ENCODE data around the gene ZC2HC1B.
A peak's percentile ranks its signal among the peaks of the same experiment; 100 is the strongest.

Gene ZC2HC1B

DNA sequence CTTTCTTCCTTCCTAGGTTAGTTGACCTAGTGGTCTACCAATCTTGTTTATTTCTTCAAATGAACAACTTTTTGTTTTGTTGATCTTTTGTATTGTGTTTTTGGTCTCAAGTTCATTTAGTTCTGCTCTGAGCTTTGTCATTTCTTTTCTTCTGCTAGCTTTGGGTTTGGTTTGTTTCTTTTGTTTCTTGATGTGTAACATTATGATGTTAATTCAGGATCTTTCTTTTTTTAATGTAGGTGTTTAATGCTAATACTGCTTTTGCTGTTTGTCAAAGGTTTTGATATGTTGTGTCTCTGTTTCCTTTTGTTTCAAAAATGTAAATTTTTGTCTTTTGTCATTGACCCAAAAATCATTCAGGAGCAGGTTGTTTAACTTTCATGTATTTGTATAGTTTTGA, 65.7 kb downstream of the ZC2HC1B start:
- no peak for DNase-seq (ENCODE audit: low read depth in 2 of 2, low spot score in 1 of 2)

DNA sequence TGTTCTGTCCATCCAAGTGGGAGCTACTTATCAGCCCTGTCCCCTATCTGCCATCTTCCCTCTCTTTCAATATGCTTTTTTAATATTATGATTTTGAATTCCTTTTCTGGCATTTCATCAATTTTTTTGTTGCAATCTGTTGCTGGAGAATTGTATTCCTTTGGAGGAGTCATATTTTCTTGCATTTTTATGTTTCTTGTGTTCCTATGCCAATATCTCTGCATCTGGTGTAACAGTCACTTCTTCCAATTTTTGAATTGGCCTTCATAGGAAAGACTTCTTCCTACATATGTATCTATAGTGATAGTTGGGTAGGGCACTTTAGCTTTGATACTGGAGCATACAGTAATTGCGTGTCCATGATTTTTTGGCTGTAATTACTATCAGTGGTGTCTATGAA, 70.1 kb downstream of the ZC2HC1B start:
- DNase-seq (ENCODE audit: low read depth in 2 of 2, low spot score in 1 of 2), result no peak

DNA sequence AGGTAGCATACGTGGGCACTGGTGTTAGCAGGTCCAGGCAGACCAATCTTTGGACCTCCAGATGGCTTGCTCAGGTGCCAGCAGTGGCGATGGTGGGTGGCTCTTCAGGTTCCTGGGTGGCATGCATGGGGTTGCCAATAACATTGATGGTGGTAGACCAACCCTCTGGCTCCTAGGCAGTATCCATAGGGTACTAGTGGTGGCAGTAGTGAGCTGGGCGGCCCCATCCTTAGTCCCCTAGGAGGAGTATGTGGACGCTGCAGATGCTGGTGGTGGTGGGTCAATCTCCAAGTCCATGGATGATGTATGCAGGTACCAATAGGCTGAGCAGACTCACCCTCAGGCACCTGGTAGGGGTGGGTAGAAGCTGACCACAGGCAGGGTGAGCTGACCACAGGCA, 70.6 kb downstream of the ZC2HC1B start:
- DNase-seq (ENCODE audit: low read depth in 2 of 2, low spot score in 1 of 2), result no peak

DNA sequence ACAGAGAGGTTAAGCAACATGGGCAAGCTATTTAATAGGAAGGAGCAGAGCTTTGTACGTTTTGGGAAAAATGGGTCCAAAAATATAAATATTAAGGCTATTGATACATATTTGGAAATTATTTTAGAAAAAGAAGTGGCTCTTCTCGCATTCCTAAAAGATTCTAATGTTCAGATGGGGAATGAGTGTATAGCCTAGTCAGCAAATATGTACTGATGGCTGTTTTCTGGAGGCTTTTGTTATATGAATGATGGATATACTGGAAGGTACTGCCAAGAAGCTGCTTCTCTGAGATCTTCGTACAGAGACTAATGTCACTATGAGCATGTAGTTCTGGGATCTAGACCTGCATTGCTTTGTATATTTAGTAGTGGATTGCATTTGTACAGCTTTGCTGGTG, 72.1 kb downstream of the ZC2HC1B start:
- DNase-seq (ENCODE audit: low read depth in 2 of 2, low spot score in 1 of 2), result no peak

DNA sequence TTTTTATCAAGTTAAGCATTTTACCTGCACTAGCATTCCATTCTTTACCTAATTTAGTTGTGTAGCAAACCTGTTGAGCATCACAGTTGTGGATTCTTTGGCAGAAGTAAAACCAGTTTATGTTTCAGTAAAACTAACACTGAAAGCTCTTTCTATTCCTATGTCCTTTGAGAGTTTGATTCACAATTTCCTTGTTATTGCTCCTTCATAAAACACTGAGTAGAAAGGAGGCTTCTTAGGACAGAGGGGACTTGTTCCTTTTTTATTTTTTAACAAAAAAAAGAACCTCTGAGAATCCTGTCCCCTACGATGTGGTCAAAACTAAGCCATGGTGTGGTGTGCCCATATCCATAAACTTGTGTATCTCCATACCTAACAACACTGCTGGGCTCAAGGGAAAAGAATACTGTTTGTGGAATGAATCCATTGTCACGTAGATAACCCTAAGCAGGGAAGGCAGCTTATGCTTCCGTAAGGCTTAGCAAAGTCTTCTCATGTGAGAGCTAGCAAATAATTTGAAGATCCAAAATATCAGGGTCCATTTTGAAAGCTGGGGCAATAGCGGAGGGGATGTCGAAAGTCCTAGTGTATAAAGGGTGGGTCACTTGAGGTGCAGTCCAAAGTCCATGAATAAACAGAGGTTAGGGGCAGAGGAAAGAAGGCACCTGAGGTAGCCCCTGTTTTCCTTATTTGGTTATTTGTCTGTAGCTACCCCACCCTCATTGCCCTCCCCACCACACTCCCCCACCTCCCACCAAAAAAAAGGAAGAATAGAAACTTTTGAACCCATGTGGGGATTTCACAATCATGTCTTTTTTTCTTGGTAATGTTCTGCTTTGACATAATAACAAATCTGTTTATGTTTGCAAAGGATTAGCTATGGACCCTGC, 72.7 kb downstream of the ZC2HC1B start:
- no peak for DNase-seq (ENCODE audit: low read depth in 2 of 2, low spot score in 1 of 2)

DNA sequence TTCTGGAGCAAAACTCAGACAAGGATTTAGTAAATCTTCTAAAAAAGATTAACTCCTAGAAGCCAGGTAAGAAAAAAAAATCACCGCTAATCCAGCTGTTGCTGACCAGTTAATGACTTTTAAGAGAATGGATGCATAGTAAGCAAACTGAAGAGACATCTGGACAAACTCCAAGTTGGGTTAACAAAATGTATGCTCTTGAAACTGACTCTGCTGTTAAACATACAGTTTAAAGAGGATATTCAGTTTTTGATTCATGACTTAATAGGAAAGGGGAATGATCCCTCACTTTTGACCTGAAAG, 73.3 kb downstream of the ZC2HC1B start:
- no peak for DNase-seq (ENCODE audit: low read depth in 2 of 2, low spot score in 1 of 2)

DNA sequence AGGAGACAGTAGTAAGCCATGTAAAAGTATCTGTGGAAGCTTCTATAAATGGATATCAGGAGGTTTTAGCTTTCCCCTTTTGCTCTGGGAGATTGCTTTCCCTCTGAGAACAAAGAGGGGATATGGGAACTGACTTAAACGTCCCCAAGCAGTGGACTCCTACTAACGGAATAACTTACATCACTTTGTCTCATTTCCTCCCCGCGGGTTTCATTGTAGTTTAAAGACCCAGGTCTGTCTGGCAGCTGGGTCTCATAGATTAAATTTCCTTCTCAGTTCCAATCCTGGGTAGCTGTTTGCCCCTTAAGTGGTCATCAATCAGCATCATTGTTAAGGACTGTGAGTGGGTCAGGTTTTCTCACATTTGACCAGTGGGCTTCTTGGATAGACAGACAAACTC, 75.1 kb downstream of the ZC2HC1B start:
- no peak for DNase-seq (ENCODE audit: low read depth in 2 of 2, low spot score in 1 of 2)

DNA sequence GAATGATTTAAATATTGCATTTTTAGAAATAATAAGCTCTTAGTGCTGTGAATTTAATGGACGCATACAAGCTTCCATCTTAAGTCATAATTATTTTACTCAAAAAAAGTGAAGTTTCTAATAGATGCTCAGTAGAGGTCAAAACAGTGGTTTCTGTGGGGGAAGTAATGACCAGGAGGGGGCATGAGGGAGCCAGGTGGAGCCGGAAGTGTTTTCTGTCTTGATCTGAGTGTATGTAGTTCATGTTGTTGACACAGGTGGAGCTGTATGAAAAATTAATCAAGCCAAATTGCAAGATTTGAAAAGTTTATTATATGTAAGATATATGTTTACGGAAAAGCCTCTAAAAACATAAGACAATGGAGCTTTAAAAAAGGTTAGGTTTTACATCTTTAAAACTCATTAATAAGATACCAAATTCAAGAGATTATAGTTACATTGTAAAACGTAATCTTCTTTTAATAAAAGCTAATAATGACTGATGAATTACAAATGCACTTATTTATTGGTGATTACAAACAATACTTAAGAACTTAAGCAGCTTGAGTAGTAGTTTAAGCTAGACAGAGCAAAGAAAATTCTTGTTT, 75.8 kb downstream of the ZC2HC1B start:
- DNase-seq (ENCODE audit: low read depth in 2 of 2, low spot score in 1 of 2), result peak in 1 of 2 donors; percentile 15

DNA sequence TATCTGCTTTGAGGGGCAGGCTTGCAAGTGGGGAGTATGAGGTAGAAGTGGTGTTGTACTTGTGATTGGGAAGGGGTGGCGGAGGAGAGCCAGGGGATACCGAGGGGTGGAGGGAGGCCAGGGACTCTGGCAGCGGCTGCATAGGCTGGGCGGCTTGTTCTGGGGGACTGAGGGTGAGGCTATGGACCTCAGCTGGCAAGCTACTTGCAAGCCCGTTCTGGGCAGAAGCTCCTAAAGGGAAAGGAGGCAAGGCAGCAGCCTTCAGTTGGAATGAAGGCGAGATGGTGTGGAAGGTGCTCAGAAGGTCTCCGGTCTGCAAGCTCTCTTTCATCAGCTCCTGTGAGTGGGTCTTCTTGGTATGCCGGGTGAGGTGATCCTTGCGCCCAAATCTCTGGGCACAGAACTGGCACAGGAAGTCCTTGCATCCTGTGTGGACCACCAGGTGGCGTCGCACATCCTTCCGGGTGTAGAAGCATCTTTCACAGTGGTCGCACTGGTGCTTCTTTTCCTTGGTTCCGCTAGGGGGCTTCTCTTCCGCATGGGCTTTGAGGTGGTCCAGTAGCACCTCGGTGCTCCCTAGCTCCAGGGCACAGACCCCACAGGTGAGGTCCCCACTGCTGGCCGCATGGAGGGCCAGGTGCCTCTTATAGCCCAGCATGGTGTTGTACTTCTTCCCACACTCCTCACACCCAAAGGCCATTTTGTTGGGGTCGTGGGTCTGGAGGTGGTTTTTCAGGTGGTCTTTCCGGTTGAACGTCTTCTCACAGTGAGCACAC, 77.8 kb downstream of the ZC2HC1B start:
- DNase-seq (ENCODE audit: low read depth in 2 of 2, low spot score in 1 of 2), result peak in 1 of 2 donors; percentile 39

DNA sequence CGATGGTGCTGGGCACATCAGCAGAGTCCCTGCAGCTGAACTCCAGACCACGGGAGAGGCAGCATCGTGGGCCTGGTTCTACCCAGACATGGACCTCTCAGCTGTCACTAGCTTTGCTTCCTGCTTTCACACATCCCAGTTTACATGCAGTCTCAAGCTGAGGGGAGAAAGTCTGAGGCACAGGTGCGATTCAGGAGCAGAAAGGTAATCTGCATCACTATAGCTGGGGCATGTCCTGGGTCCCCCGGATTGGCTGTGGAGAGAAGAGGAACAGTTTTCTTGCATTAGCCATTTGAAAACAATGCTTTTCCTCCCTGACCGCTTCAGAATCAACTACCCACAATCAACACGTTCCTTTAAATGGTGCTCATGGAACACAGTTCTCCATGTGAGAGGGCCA, 83.9 kb downstream of the ZC2HC1B start:
- DNase-seq (ENCODE audit: low read depth in 2 of 2, low spot score in 1 of 2), result no peak

DNA sequence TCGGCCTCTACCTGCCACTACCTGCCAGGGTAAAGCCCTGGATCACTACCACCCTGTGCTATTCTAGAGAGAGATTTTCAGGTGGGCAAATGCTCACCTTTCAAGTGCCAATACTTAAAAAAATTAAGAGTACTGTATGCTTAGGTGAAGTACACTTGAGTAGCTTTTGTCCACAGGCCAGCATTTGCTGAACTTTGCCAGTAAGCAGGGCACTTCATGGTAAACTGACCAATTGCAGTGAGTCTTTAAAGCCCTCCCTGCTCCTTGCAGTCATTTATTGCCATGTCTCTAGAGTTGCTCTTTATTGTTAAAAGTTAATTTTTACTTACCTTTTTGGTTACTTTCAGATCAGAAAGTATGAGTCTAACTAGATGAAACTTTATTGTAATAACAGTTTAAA, 85.3 kb downstream of the ZC2HC1B start:
- DNase-seq (ENCODE audit: low read depth in 2 of 2, low spot score in 1 of 2), result no peak

DNA sequence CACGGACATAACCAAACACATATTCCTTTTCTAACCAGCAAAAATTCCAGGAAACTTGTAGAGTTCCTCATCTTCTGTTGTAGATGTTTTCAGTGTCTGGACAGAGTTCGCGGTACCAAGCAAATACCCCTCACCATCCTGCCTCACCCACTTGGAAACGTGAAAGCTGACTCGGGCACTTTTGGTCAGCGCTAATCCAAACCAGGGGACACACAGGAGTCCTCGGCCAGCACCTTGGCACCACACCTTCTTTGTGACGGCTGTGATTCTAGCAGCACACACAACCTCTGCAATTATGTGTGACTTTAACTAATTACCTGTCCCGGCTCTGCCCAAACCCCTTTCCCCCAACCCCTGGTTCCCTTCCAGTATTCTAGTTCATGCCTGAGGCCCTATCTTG, 85.7 kb downstream of the ZC2HC1B start:
- DNase-seq (ENCODE audit: low read depth in 2 of 2, low spot score in 1 of 2), result no peak

DNA sequence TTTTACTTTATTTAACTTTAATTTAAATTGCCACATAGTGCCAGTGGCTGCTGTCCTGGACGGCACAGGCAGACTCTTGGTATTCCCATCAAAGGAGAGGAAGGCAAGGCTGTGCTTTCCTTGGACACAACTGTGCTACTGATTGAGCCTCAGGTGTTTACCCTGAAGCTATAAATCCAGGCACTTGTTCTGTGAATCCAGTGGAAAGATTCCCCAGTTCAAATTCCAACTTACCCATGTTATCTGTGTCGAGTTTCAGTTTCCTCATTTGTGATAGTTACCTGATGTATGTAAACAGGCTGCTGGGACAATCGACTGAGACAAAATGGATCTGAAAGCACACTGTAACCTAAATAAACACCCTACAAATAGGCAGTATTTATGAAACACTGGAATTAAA, 86.6 kb downstream of the ZC2HC1B start:
- DNase-seq (ENCODE audit: low read depth in 2 of 2, low spot score in 1 of 2), result no peak

DNA sequence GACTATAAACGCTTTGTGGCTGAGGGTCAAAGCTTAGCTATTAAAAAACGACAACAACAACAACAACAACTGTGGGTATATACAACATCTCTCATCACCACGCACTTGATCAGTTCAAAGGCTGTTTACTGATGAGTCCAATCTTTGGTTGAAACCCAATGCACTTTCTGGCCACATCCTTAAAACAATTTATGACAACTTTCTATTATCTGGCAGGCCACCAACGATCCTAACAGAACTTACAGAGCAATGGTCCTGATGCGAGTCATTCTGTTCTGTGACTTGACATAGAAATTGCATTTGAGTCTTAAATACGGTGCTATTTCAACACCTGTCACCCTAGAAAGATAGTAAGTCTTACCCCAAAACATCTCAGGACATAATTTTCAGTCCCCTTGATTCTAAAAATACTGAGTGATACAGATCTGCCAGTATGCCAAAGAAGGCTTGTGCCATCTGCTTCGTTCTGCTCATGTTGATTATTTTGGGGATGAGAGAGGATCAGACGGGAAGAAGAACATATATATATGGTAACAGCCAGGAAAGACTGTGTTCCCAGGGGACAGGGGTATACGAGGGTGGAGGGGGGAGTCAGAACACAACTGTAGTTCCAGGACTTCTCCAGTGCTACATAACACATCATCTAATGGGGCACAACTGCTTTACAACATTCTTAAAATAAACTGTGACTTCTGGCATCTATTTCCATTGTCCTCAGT, 87.9 kb downstream of the ZC2HC1B start:
- no peak for DNase-seq (ENCODE audit: low read depth in 2 of 2, low spot score in 1 of 2)

DNA sequence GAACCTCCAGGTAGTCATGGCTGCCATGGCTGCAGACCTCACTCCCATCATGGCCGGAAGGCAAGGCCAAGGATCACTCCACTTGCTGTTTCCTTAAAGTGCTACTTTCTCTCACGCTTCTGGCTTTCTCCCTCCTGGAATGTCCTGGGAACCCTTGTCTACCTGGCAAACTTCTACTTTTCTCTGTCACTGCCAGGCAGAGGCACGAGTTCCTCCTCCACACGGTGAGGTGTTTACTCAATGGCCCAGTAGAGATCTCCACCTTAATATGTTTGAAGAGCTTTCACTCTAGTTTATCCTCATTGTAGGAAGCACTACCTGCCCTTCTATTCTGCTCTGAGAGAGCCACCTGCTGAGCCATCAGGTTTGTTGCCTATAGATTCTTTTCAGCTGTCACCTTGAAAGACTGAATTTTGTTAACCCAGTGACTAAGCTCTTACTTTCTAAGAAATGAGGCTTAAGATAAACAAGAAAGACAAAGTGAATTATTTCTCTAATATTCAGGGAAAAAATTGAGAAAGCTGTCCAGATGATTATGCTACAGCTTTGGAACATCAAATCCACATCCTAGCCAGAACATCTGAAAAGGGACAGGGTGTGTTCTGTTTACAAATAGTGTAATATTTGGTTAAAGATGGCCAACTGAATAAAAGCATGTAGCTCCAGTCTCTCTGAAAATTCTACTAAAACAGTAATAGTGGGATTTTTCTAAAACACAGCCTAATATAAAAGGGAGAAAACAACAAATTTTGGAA, 88.8 kb downstream of the ZC2HC1B start:
- DNase-seq (ENCODE audit: low read depth in 2 of 2, low spot score in 1 of 2), result no peak

DNA sequence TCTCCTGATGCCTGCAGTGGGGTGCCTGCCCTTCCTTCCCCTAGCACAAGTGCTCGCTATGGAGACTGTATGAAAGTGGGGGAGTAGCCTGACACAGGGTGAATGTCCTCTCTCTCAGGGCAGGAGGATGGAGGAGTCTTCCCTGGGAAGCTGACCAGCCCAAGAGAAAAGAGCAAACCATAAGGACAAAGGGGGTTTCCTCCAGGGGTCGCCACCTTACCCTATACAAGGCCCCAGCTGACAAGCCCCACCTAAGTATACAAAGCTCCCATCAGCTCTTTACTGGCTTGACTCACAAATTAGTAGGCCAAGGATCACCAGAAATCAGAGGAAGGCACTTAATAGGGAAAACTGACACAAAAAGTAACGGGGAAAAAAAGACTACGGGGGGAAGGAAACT, 89.6 kb downstream of the ZC2HC1B start:
- no peak for DNase-seq (ENCODE audit: low read depth in 2 of 2, low spot score in 1 of 2)

DNA sequence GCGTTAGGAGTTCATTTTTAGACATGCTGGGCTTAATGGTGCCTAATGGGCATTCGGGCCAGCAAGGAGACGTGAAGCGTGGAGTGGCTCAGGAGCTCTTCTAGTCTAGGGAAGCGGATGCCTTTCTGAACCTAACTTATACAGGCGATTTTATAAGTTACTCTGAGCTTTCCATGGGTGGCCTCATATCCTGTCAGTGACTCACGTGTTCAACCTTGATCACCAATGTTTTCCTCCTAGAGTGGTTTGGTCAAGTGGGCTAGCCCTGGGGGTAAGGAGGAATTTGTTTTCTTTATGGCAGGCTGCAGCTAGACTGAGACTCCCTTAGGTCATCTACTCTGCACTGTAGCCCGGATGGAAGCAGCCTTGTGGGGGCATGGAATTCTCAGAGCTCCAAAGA, 91.7 kb downstream of the ZC2HC1B start:
- DNase-seq (ENCODE audit: low read depth in 2 of 2, low spot score in 1 of 2), result no peak

DNA sequence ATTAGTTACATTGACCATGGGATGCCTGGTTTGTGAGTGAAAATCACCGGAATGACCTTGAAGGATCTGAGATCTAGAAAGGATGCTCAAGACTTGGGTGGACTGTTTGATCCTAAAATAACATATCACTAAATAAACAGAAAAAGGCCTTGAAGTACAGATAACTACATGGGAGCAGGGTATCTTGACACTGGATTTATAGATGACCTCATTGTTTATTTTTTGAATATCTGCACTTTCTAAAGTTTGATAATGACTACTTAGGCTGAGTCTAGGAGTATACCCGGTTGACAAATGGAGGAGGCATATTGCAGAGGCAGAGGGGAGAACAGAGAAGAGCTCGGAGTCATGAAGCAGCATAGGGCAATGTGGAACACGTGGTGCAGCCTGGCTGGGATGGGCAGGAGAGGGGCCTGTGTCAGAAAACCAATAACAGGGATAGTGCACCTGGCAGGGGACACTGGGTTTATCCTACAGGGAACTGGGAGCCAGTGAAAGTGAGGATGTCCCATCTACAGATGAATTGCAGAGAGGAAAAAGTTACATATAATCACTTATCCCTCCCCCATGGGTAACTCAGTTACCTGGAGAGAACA, 93.5 kb downstream of the ZC2HC1B start:
- DNase-seq (ENCODE audit: low read depth in 2 of 2, low spot score in 1 of 2), result no peak

DNA sequence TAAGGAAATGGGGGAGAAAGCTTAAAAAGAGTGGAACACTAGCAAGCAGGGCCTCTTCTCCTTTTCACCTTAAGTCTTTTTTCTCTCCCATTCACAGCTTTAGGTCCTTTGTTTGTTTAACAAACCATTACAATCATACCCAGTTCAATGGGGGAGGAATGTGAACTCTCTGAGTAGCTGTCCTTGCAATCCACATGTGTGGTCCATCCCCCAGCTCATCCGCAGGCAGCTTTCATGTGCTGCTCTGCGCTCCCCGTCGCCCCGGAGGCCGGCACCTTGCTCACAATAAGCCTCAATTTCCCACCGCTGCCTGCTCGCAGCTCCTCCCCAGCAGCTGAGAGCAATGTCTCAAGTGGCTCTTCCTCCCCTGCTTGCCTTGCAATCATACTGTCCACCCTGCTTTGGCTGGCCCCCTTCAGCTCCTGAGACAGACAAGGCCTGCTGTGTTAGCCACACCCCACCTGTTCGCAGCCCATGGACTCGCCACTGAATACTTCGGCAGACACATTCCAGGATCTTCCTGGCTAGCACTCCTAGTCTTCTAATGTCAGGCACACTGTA, 94.6 kb downstream of the ZC2HC1B start:
- no peak for DNase-seq (ENCODE audit: low read depth in 2 of 2, low spot score in 1 of 2)

DNA sequence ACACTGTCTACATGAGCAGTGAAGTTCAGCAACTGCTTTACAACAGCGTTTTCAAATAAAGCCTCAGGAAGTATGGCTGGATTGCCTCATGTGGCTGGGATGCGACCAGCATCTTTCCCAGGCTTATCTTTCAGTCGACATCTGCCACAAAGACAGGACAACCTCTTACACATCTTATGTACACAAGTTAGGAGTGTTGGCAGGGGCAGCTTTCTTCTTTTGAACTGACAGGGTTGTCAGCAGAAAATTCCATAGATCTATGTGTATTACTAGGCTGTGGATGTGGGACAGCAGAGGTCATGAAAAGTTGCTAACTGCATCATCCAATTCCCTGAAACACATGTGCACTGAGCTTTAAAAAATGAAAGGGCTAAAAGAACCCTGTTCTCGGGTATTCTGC, 95.7 kb downstream of the ZC2HC1B start:
- DNase-seq (ENCODE audit: low read depth in 2 of 2, low spot score in 1 of 2), result no peak
